ENCODE measurements around the gene FLNB. TPM values are rescaled to one million over a fixed set of nuclear protein-coding genes. Genes with fewer than 3 reads are reported as not detected.

FLNB gene
- total RNA-seq, 1 experiment from 2014 or later: 309 TPM

DNA sequence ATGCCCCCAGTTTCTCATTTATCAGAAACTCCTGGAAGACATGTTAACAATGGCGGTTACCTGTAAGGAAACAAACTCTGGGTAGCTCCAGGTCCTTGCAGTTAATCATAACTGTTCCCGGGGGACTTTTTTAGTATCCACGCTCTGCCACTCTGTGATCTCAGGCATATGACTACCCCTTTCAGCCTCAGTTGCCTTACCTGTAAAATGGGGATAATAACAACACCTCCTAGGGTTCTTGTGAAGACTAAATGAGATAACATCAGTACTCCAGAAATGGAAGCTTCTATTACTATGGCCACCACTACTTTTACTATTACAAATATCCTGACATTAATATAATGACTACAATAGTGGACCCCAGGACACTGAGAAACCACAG, 7.1 kb upstream of the FLNB start:
- Histone ChIP-seq H3K9me3 (ENCODE audit: control insufficient read depth, insufficient read depth, low read depth, low read length) (no peaks in the 10 kb centered on the region), H3K4me1 (ENCODE audit: control insufficient read depth, insufficient read depth, low read length) (peaks cover 17% of the 10 kb centered on the region), H3K27ac (ENCODE audit: low read length) (no peak overlapping the region), H3K36me3 (ENCODE audit: control insufficient read depth, insufficient read depth, low read length) (no peaks in the 10 kb centered on the region), H3K27me3 (ENCODE audit: control insufficient read depth, insufficient read depth, low read length) (no peaks in the 10 kb centered on the region), H3K4me3 (ENCODE audit: low read depth in 2 of 2, low read length in 2 of 2) (no peak overlapping the region)
- ChIA-PET CTCF (no interaction called here), POLR2A (interaction anchor here (0.5 kb wide), 1 partner anchor 65 kb away, joined by 3 read pairs; no protein-coding TSS in a partner anchor)
- intact Hi-C loops (cut with micrococcal nuclease; ENCODE audit: unreplicated experiment): no loop called here
- in situ Hi-C loops (cut with HindIII; ENCODE audit: low pct_unique_long_range_greater_than_20kb, low sequenced_read_pairs): no loop called here
- no peak for TF ChIP-seq TCF7L2 (IDR thresholded peaks at IDR 0.05; ENCODE audit: low read depth, low read length)
- TF ChIP-seq POLR2AphosphoS5 (IDR thresholded peaks at IDR 0.05; ENCODE audit: low read depth, low read length): no peak
- TF ChIP-seq, protein P1, sequence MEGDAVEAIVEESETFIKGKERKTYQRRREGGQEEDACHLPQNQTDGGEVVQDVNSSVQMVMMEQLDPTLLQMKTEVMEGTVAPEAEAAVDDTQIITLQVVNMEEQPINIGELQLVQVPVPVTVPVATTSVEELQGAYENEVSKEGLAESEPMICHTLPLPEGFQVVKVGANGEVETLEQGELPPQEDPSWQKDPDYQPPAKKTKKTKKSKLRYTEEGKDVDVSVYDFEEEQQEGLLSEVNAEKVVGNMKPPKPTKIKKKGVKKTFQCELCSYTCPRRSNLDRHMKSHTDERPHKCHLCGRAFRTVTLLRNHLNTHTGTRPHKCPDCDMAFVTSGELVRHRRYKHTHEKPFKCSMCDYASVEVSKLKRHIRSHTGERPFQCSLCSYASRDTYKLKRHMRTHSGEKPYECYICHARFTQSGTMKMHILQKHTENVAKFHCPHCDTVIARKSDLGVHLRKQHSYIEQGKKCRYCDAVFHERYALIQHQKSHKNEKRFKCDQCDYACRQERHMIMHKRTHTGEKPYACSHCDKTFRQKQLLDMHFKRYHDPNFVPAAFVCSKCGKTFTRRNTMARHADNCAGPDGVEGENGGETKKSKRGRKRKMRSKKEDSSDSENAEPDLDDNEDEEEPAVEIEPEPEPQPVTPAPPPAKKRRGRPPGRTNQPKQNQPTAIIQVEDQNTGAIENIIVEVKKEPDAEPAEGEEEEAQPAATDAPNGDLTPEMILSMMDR (IDR thresholded peaks at IDR 0.05): no peak
- TF ChIP-seq, protein P2, sequence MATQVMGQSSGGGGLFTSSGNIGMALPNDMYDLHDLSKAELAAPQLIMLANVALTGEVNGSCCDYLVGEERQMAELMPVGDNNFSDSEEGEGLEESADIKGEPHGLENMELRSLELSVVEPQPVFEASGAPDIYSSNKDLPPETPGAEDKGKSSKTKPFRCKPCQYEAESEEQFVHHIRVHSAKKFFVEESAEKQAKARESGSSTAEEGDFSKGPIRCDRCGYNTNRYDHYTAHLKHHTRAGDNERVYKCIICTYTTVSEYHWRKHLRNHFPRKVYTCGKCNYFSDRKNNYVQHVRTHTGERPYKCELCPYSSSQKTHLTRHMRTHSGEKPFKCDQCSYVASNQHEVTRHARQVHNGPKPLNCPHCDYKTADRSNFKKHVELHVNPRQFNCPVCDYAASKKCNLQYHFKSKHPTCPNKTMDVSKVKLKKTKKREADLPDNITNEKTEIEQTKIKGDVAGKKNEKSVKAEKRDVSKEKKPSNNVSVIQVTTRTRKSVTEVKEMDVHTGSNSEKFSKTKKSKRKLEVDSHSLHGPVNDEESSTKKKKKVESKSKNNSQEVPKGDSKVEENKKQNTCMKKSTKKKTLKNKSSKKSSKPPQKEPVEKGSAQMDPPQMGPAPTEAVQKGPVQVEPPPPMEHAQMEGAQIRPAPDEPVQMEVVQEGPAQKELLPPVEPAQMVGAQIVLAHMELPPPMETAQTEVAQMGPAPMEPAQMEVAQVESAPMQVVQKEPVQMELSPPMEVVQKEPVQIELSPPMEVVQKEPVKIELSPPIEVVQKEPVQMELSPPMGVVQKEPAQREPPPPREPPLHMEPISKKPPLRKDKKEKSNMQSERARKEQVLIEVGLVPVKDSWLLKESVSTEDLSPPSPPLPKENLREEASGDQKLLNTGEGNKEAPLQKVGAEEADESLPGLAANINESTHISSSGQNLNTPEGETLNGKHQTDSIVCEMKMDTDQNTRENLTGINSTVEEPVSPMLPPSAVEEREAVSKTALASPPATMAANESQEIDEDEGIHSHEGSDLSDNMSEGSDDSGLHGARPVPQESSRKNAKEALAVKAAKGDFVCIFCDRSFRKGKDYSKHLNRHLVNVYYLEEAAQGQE (IDR thresholded peaks at IDR 0.05; ENCODE audit: insufficient read depth in 1 of 2, low read depth in 2 of 2, low read length in 1 of 2): no peak
- TF ChIP-seq SIN3A (IDR thresholded peaks at IDR 0.05; ENCODE audit: borderline replicate concordance, insufficient read depth, low read depth, low read length): no peak
- BruUV-seq (replicated peaks): no TSS peak
- DNase-seq (ENCODE audit: low read depth, low spot score) (no peak), ATAC-seq (no peak)

DNA sequence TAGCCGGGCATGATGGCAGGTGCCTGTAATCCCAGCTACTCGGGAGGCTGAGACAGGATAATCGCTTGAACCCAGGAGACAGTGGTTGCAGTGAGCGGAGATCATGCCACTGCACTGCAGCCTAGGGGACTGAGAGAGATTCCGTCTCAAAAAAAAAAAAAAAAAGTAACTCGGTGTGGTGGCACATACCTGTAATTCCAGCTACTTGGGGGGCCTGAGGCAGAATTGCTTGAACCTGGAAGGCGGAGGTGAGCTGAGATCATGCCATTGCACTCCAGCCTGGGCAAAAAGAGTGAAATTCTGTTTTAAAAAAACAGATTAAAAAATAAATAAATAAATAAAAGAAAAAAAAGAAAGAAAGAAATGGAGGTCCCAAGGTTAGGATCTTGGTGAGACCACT, 6.2 kb upstream of the FLNB start:
- CTCF ChIA-PET: no interaction called here
- TF ChIP-seq, protein P2 (IDR thresholded peaks at IDR 0.05; ENCODE audit: insufficient read depth in 1 of 2, low read depth in 2 of 2, low read length in 1 of 2): no peak
- TF ChIP-seq, protein P1 (IDR thresholded peaks at IDR 0.05): no peak
- no peak for TF ChIP-seq TCF7L2 (IDR thresholded peaks at IDR 0.05; ENCODE audit: low read depth, low read length)
- TF ChIP-seq POLR2AphosphoS5 (IDR thresholded peaks at IDR 0.05; ENCODE audit: low read depth, low read length): no peak
- TF ChIP-seq SIN3A (IDR thresholded peaks at IDR 0.05; ENCODE audit: borderline replicate concordance, insufficient read depth, low read depth, low read length): no peak

More for the DNA sequence above, 6.2 kb upstream of the FLNB start:
- ATAC-seq: no peak
- no TSS peak for BruUV-seq (replicated peaks)
- in situ Hi-C loops (cut with HindIII; ENCODE audit: low pct_unique_long_range_greater_than_20kb, low sequenced_read_pairs) (no loop called here), intact Hi-C loops (cut with micrococcal nuclease; ENCODE audit: unreplicated experiment) (no loop called here)
- no peaks in the 10 kb centered on the region for H3K9me3 ChIP-seq (ENCODE audit: control insufficient read depth, insufficient read depth, low read depth, low read length)
- H3K4me1 ChIP-seq (ENCODE audit: control insufficient read depth, insufficient read depth, low read length): peaks cover 17% of the 10 kb centered on the region
- DNase-seq (ENCODE audit: low read depth, low spot score): no peak
- no peaks in the 10 kb centered on the region for H3K27me3 ChIP-seq (ENCODE audit: control insufficient read depth, insufficient read depth, low read length)
- POLR2A ChIA-PET: no interaction called here
- no peak overlapping the region for H3K27ac ChIP-seq (ENCODE audit: low read length)
- no peak overlapping the region for H3K4me3 ChIP-seq (ENCODE audit: low read depth in 2 of 2, low read length in 2 of 2)
- H3K36me3 ChIP-seq (ENCODE audit: control insufficient read depth, insufficient read depth, low read length): no peaks in the 10 kb centered on the region

Measured in Panc1 (cell line).